K562 (cell line): ENCODE results near the gene ITGAX. TPM values are rescaled to one million over a fixed set of nuclear protein-coding genes. Genes with fewer than 3 reads are reported as not detected.

Experiments used
- ATAC-seq: fragments of 200-7000 bp; cut with Tn5 transposase; 3 replicates; pipeline ENCODE4 v1.9.1; 2020; ENCODE audit warnings: moderate library complexity
- BruUV-seq: library from RNA; stranded (reverse); fragments of 400-500 nt; replicated peaks from 2 replicates; lab custom pipeline; 2021; lab: Mats Ljungman, UMichigan
- CTCF ChIA-PET: fragments of 300-600 bp; formaldehyde crosslinking; extraction: SDS; loops from one replicate; lab custom pipeline; 2021; ENCODE audit warnings: low intra/inter-chr PET ratio; lab: Yijun Ruan, JAX
- POLR2A ChIA-PET: fragments of 300-600, 350-650 bp; sonication (Branson Sonifier 250); formaldehyde crosslinking; extraction: SDS; loops from one replicate; lab custom pipeline; 2021; ENCODE audit warnings: antibody characterized with exemption, inconsistent platforms; lab: Yijun Ruan, JAX
- DNase-seq, 4 experiments: peaks; one replicate each; pipeline versions ENCODE4 v3.0.0 to v3.0.0-alpha.2; 2011 to 2018; ENCODE audit warnings: low spot score in 3 of 4, mixed read lengths in 3 of 4; ENCODE audit errors: extremely low read depth in 1 of 4
- FAIRE-seq: peaks from 2 replicates; lab custom pipeline; 2011; peaks lifted over from hg19 to GRCh38; lab: Jason Lieb, UNC
- H2AFZ ChIP-seq: 2 replicates; pipeline ENCODE4 v1.6.0; 2011; ENCODE audit warnings: low read depth, low read length, control low read depth, inconsistent platforms
- H3K27ac ChIP-seq: fragments of 200-600 bp; 3 replicates; pipeline ENCODE4 v1.8.0; 2011; ENCODE audit warnings: low read depth, mild to moderate bottlenecking, control low read depth, inconsistent platforms, low read length, moderate library complexity, mixed read lengths; ENCODE audit errors: extremely low read depth
- H3K27me3 ChIP-seq, 2 experiments: fragments of 300-600 bp in 1 of 2; 2 replicates in 1 of 2; 3 replicates in 1 of 2; pipeline versions ENCODE4 v1.6.0 to v1.8.0; 2011; ENCODE audit warnings: inconsistent platforms in 2 of 2, low read length in 2 of 2, mild to moderate bottlenecking in 1 of 2, mixed read lengths in 1 of 2, moderate library complexity in 1 of 2; ENCODE audit not compliant: control insufficient read depth in 2 of 2, insufficient read depth in 2 of 2
- H3K36me3 ChIP-seq: fragments of 300-600 bp; 3 replicates; pipeline ENCODE4 v1.8.0; 2011; ENCODE audit warnings: mild to moderate bottlenecking, low read length, inconsistent platforms; ENCODE audit not compliant: control insufficient read depth, insufficient read depth
- H3K4me1 ChIP-seq, 2 experiments: fragments of 200-600 bp in 1 of 2; replicated peaks in 1 of 2; 2 replicates in 1 of 2; 3 replicates in 1 of 2; pipeline versions ENCODE4 v1.5.1 to v1.8.0; 2011; ENCODE audit warnings: inconsistent platforms in 2 of 2, low read length in 2 of 2, mild to moderate bottlenecking in 1 of 2, mixed read lengths in 1 of 2, moderate library complexity in 1 of 2; ENCODE audit not compliant: control insufficient read depth in 2 of 2, insufficient read depth in 2 of 2
- H3K4me2 ChIP-seq: 2 replicates; pipeline ENCODE4 v1.6.1; 2011; ENCODE audit warnings: low read length, control low read depth, inconsistent platforms, mixed read lengths; ENCODE audit not compliant: insufficient read depth
- H3K4me3 ChIP-seq: fragments of 200-600 bp; sonication (generic), shearing (Covaris generic); 2 replicates; pipeline ENCODE4 v1.5.1; 2016; ENCODE audit warnings: control low read depth, inconsistent platforms
- H3K79me2 ChIP-seq: fragments of 200-600 bp; 3 replicates; pipeline ENCODE4 v1.8.0; 2011; ENCODE audit warnings: low read length, inconsistent platforms; ENCODE audit not compliant: control insufficient read depth, insufficient read depth
- H3K9ac ChIP-seq, 2 experiments: 2 replicates each; pipeline versions ENCODE4 v1.6.0 to v1.6.1; 2011; ENCODE audit warnings: low read depth in 2 of 2, low read length in 2 of 2, control low read depth in 1 of 2, inconsistent platforms in 1 of 2, mild to moderate bottlenecking in 1 of 2, mixed read lengths in 1 of 2; ENCODE audit not compliant: insufficient read depth in 1 of 2
- H3K9me1 ChIP-seq: one replicate; pipeline ENCODE4 v1.6.0; 2011; ENCODE audit warnings: inconsistent platforms, mild to moderate bottlenecking, low read length, moderate library complexity; ENCODE audit not compliant: control insufficient read depth, insufficient read depth
- H3K9me3 ChIP-seq: replicated peaks from 2 replicates; pipeline ENCODE4 v1.5.1; 2011; ENCODE audit warnings: low read depth, low read length, inconsistent platforms; ENCODE audit not compliant: control insufficient read depth, insufficient read depth
- H4K20me1 ChIP-seq: replicated peaks from 2 replicates; pipeline ENCODE4 v1.6.1; 2011; ENCODE audit warnings: low read length, inconsistent platforms, mixed read lengths; ENCODE audit not compliant: control insufficient read depth, insufficient read depth
- ATF3 ChIP-seq, 2 experiments: fragments of 450-650 bp in 1 of 2; sonication (generic) in 1 of 2; formaldehyde crosslinking in 1 of 2; IDR thresholded peaks in 1 of 2; conservative IDR thresholded peaks in 1 of 2; 2 replicates each; pipeline versions ENCODE4 v1.6.1 to v1.8.1; 2016 to 2023; ENCODE audit warnings: mild to moderate bottlenecking in 2 of 2, moderate library complexity in 2 of 2, inconsistent platforms in 1 of 2, missing genetic modification reagents in 1 of 2
- GABPB1 ChIP-seq: sonication (generic); formaldehyde crosslinking; IDR thresholded peaks from 2 replicates; pipeline ENCODE4 v1.8.0; 2022; ENCODE audit warnings: mild to moderate bottlenecking, missing genetic modification reagents
- NCOR1 ChIP-seq: fragments of 450-650 bp; IDR thresholded peaks from 2 replicates; pipeline ENCODE4 v1.6.1; 2016; ENCODE audit warnings: mild to moderate bottlenecking, moderate library complexity
- NR3C1 ChIP-seq: sonication (generic); formaldehyde crosslinking; IDR thresholded peaks from 2 replicates; pipeline ENCODE4 v1.8.1; 2022; ENCODE audit warnings: missing genetic modification reagents
- PATZ1 ChIP-seq: fragments of 250-450 bp; sonication (Bioruptor Pico); IDR thresholded peaks from 2 replicates; pipeline ENCODE4 v1.5.0; 2020; ENCODE audit warnings: mild to moderate bottlenecking, borderline replicate concordance
- RB1 ChIP-seq: fragments of 450-650 bp; IDR thresholded peaks from 2 replicates; pipeline ENCODE4 v1.6.1; 2017; ENCODE audit warnings: low read depth, mild to moderate bottlenecking
- ZKSCAN3 ChIP-seq: fragments of 250-450 bp; sonication (Bioruptor Pico); IDR thresholded peaks from 2 replicates; pipeline ENCODE4 v1.4.0; 2020
- ZNF354B ChIP-seq: fragments of 250-450 bp; sonication (Bioruptor Pico); IDR thresholded peaks from 2 replicates; pipeline ENCODE4 v1.4.0; 2020
- WGBS: fragments of 100-300 bp; shearing (Covaris generic); methylation state at CpG from one replicate; pipeline ENCODE4 v1.1.6; 2016; ENCODE audit warnings: low coverage, mixed read lengths; ENCODE audit not compliant: insufficient coverage; ENCODE audit errors: missing lambda C conversion rate; 5-methylcytosine and 5-hydroxymethylcytosine counted together
- in situ Hi-C: fragments of 300-500 bp; cut with MboI; formaldehyde crosslinking; loops from 4 replicates; pipeline ENCODE4 v1.15.0; 2018; ENCODE audit warnings: inconsistent platforms, mixed read lengths
- intact Hi-C: fragments of 100-400 bp; cut with micrococcal nuclease; formaldehyde crosslinking; loops from 2 replicates; pipeline ENCODE4 v1.14.2; 2022
- polyA plus RNA-seq, 8 experiments: library from polyadenylated mRNA; depleted of rRNA in 4 of 8; stranded (reverse) in 5 of 8; unstranded in 3 of 8; fragments of >200 nt; fragmentation: Nextera tagmentation in 2 of 8; fragmentation: Illumina TruSeq in 1 of 8; extraction: Ambion mirVana in 2 of 8; extraction: Trizol in 1 of 8; gene quantifications; 2 replicates each; pipeline versions ENCODE4 v1.2.1 to v1.2.3, GENCODE V29; 2011 to 2014; ENCODE audit warnings: inconsistent platforms in 1 of 8, missing spikeins in 1 of 8
- total RNA-seq, 7 experiments: library from RNA; depleted of rRNA in 6 of 7; stranded (reverse); fragments of >200 nt in 6 of 7; fragmentation: Illumina TruSeq in 2 of 7; extraction: Trizol in 2 of 7; gene quantifications; 2 replicates each; pipeline versions ENCODE4 v1.2.1 to v1.2.3, GENCODE V29; 2011 to 2021; ENCODE audit warnings: low replicate concordance in 1 of 7

The ITGAX gene
- total and polyA plus RNA-seq, 9 of the 15 experiments (the other 6 are each of a cell fraction or from before 2014, with no cell fraction given) = 0.03 to 0.58 (median 0.14) TPM

DNA sequence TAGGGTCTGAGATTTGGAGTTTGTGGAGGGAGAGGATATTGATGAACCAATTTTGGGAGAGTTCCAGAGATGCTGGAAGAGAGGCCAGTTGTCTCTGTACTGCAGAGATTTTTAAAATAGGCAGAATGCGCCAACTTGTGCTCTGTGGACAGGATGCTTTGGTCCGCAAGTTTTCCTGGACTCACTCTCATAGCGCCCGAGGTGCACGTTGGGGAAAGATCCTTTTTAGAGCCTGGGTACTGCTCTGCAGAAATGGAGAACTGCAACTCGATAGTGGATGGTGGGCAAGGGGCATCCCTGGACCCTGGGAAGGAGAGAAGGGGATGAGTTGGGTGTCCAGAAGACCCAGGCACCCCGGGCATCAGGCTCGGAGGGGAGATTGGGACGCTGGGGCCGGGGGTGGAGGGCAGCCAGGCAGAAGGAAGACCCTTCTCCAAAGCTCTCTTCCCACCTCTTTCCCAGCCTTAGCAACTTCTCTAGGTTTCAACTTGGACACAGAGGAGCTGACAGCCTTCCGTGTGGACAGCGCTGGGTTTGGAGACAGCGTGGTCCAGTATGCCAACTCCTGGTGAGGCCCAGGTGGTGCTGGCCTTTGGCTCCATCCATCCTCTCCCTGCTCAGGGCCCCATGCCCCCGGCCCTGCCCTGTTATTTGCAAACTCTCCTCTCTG, 590 bp downstream of the ITGAX start (continued):
- TF ChIP-seq RB1 (no peak), NCOR1 (no peak), NR3C1 (no peak), ZKSCAN3 (CRISPR knock-in tag) (no peak), GABPB1 (no peak), PATZ1 (CRISPR knock-in tag) (no peak)

GRCh38 chr16:31356566-31357323, 1.8 kb downstream of the ITGAX start:
- no peak for DNase-seq
- H3K4me1 ChIP-seq = peaks cover 2 to 31% of the 10 kb centered on the region in 2 experiments; a peak in 3 of 5 replicates
- intact Hi-C loops = no loop called here
- CTCF ChIA-PET = no interaction called here
- H3K9me3 ChIP-seq = no peaks in the 10 kb centered on the region
- no peak overlapping the region for H2AFZ ChIP-seq
- no peak overlapping the region; a peak in 1 of 4 replicates for H3K9ac ChIP-seq
- no peak overlapping the region for H3K4me2 ChIP-seq
- no TSS peak for BruUV-seq
- 35% methylated on average over 18 of the region's 28 CpGs for WGBS
- TF ChIP-seq ZNF354B (CRISPR knock-in tag) = no peak
- TF ChIP-seq ATF3 (IDR thresholded peaks at IDR 0.05) = 0 out of 2 replicates have a peak, but pooled peaks have one; percentile 13
- no peak for TF ChIP-seq ATF3 (CRISPR knock-in tag; conservative IDR thresholded peaks at IDR 0.05)
- H3K4me3 ChIP-seq = no peak overlapping the region
- H3K27ac ChIP-seq = no peak overlapping the region
- POLR2A ChIA-PET = no interaction called here
- no peaks in the 10 kb centered on the region for H3K9me1 ChIP-seq
- H3K79me2 ChIP-seq = no peaks in the 10 kb centered on the region
- peaks cover 4 to 18% of the 10 kb centered on the region in 2 experiments; a peak in 3 of 5 replicates for H3K27me3 ChIP-seq
- H3K36me3 ChIP-seq = no peaks in the 10 kb centered on the region
- no peak for ATAC-seq
- in situ Hi-C loops = no loop called here
- no peaks in the 10 kb centered on the region for H4K20me1 ChIP-seq
- FAIRE-seq = no peak
